Measurements from ENCODE around the gene BORCS6. TPM values are rescaled to one million over a fixed set of nuclear protein-coding genes. Genes with fewer than 3 reads are reported as not detected.
"Not testable (repeated sequence)": the region's sequence is repeated elsewhere in the genome, so short reads cannot be mapped to it uniquely, and the experiment has no call there.

Gene BORCS6
- total RNA-seq, 2 donors from 2014 or later = 8.3 to 8.7 TPM

GRCh38 chr17:8222630-8223355, 32.8 kb upstream of the BORCS6 start:
- Mint-ChIP-seq H3K27ac (peak overlapping the region; percentile 98), H3K27me3 (peaks cover 10% of the 10 kb centered on the region), H3K4me3 (peak overlapping the region; percentile 93), H3K36me3 (ENCODE audit: low read depth) (peaks cover 7% of the 10 kb centered on the region), H3K4me1 (peaks cover 61% of the 10 kb centered on the region)
- no peaks in the 10 kb centered on the region for H3K9me3 ChIP-seq (ENCODE audit: control insufficient read depth, low read length, poor library complexity, severe bottlenecking)
- ATAC-seq (peak; percentile 59), DNase-seq (peak; percentile 77 to 90 (median 82))

- DNase-seq (no peak), ATAC-seq (peak; percentile 52)
- Mint-ChIP-seq H3K27ac (peak overlapping the region; percentile 98), H3K4me3 (peak overlapping the region; percentile 93), H3K27me3 (peaks cover 10% of the 10 kb centered on the region), H3K4me1 (peaks cover 57% of the 10 kb centered on the region), H3K36me3 (ENCODE audit: low read depth) (peaks cover 4% of the 10 kb centered on the region)
- no peaks in the 10 kb centered on the region for H3K9me3 ChIP-seq (ENCODE audit: control insufficient read depth, low read length, poor library complexity, severe bottlenecking)
Measured at GRCh38 chr17:8222380-8222629, 32.3 kb upstream of the BORCS6 start.

- peak overlapping the region; percentile 93 for H3K4me3 Mint-ChIP-seq
Measured at GRCh38 chr17:8221663-8222379, 31.8 kb upstream of the BORCS6 start.

GRCh38 chr17:8220783-8221662, 31.0 kb upstream of the BORCS6 start:
- peak overlapping the region; percentile 98 for H3K27ac Mint-ChIP-seq
- H3K4me1 Mint-ChIP-seq = peaks cover 45% of the 10 kb centered on the region
- ATAC-seq (peak; percentile 25), DNase-seq (peak; percentile 57 to 85 (median 76))
- peaks cover 4% of the 10 kb centered on the region for H3K36me3 Mint-ChIP-seq (ENCODE audit: low read depth)
- peaks cover 10% of the 10 kb centered on the region for H3K27me3 Mint-ChIP-seq
- H3K9me3 ChIP-seq (ENCODE audit: control insufficient read depth, low read length, poor library complexity, severe bottlenecking) = no peaks in the 10 kb centered on the region
- peak overlapping the region; percentile 93 for H3K4me3 Mint-ChIP-seq

More at GRCh38 chr17:8221663-8222379, 31.8 kb upstream of the BORCS6 start:
- H3K9me3 ChIP-seq (ENCODE audit: control insufficient read depth, low read length, poor library complexity, severe bottlenecking) = no peaks in the 10 kb centered on the region
- ATAC-seq (peak; percentile 65), DNase-seq (peak; percentile 59 to 90 (median 74))
- Mint-ChIP-seq H3K27me3 (peaks cover 10% of the 10 kb centered on the region), H3K4me1 (peaks cover 52% of the 10 kb centered on the region), H3K36me3 (ENCODE audit: low read depth) (peaks cover 4% of the 10 kb centered on the region), H3K27ac (peak overlapping the region; percentile 98)

- not testable (repeated sequence) for H3K9me3 ChIP-seq (ENCODE audit: control insufficient read depth, low read length, poor library complexity, severe bottlenecking); ATAC-seq; H3K27ac Mint-ChIP-seq; H3K36me3 Mint-ChIP-seq (ENCODE audit: low read depth); H3K4me3 Mint-ChIP-seq; DNase-seq; H3K27me3 Mint-ChIP-seq
- H3K4me1 Mint-ChIP-seq = peaks cover 19% of the 10 kb centered on the region
Measured at GRCh38 chr17:8214000-8214399, 24.0 kb upstream of the BORCS6 start.

- Mint-ChIP-seq H3K27me3 (no peaks in the 10 kb centered on the region), H3K27ac (no peak overlapping the region), H3K36me3 (ENCODE audit: low read depth) (no peaks in the 10 kb centered on the region), H3K4me1 (peaks cover 15% of the 10 kb centered on the region), H3K4me3 (no peak overlapping the region)
- DNase-seq (no peak), ATAC-seq (no peak)
- no peaks in the 10 kb centered on the region for H3K9me3 ChIP-seq (ENCODE audit: control insufficient read depth, low read length, poor library complexity, severe bottlenecking)
Measured at GRCh38 chr17:8212312-8213180, 22.6 kb upstream of the BORCS6 start.

GRCh38 chr17:8210761-8211458, 20.9 kb upstream of the BORCS6 start:
- peak overlapping the region; percentile 93 for H3K27ac Mint-ChIP-seq
- H3K36me3 Mint-ChIP-seq (ENCODE audit: low read depth) = no peaks in the 10 kb centered on the region
- H3K27me3 Mint-ChIP-seq = no peaks in the 10 kb centered on the region
- no peak for DNase-seq
- H3K9me3 ChIP-seq (ENCODE audit: control insufficient read depth, low read length, poor library complexity, severe bottlenecking) = no peaks in the 10 kb centered on the region
- ATAC-seq = no peak
- H3K4me1 Mint-ChIP-seq = peaks cover 18% of the 10 kb centered on the region
- peak overlapping the region; percentile 97 for H3K4me3 Mint-ChIP-seq

GRCh38 chr17:8209907-8210760, 20.2 kb upstream of the BORCS6 start, which contains the start of gene AURKB:
Gene AURKB (minus strand): TSS chr17:8210575. CDS start chr17:8210224, 351 bp downstream.
- ATAC-seq (peak; percentile 100), DNase-seq (peak; percentile 86 to 88 (median 87))
- no peaks in the 10 kb centered on the region for H3K27me3 Mint-ChIP-seq
- H3K27ac Mint-ChIP-seq = peak within 1 kb of the TSS; percentile 93
- no peaks in the 10 kb centered on the region for H3K36me3 Mint-ChIP-seq (ENCODE audit: low read depth)
- H3K9me3 ChIP-seq (ENCODE audit: control insufficient read depth, low read length, poor library complexity, severe bottlenecking) = no peaks in the 10 kb centered on the region
- peaks cover 18% of the 10 kb centered on the region for H3K4me1 Mint-ChIP-seq
- peak within 1 kb of the TSS; percentile 97 for H3K4me3 Mint-ChIP-seq

- Mint-ChIP-seq H3K36me3 (ENCODE audit: low read depth) (no peaks in the 10 kb centered on the region), H3K27me3 (no peaks in the 10 kb centered on the region), H3K4me1 (peaks cover 18% of the 10 kb centered on the region), H3K27ac (no peak overlapping the region), H3K4me3 (no peak overlapping the region)
- H3K9me3 ChIP-seq (ENCODE audit: control insufficient read depth, low read length, poor library complexity, severe bottlenecking) = no peaks in the 10 kb centered on the region
- no peak for DNase-seq
- ATAC-seq = no peak
Measured at GRCh38 chr17:8206536-8206935, 16.6 kb upstream of the BORCS6 start.

GRCh38 chr17:8204761-8205555, 15.0 kb upstream of the BORCS6 start:
- no peak for DNase-seq
- H3K27ac Mint-ChIP-seq = no peak overlapping the region
- H3K27me3 Mint-ChIP-seq = no peaks in the 10 kb centered on the region

More at GRCh38 chr17:8204761-8205555, 15.0 kb upstream of the BORCS6 start:
- no peak for ATAC-seq
- Mint-ChIP-seq H3K4me1 (peaks cover 9% of the 10 kb centered on the region), H3K36me3 (ENCODE audit: low read depth) (no peaks in the 10 kb centered on the region), H3K4me3 (no peak overlapping the region)
- no peaks in the 10 kb centered on the region for H3K9me3 ChIP-seq (ENCODE audit: control insufficient read depth, low read length, poor library complexity, severe bottlenecking)

All from T-helper 17 cell (primary cell).